Measurements from ENCODE around the gene SUFU.
"Not testable (repeated sequence)": the region's sequence is repeated elsewhere in the genome, so short reads cannot be mapped to it uniquely, and the experiment has no call there.

Gene SUFU

DNA sequence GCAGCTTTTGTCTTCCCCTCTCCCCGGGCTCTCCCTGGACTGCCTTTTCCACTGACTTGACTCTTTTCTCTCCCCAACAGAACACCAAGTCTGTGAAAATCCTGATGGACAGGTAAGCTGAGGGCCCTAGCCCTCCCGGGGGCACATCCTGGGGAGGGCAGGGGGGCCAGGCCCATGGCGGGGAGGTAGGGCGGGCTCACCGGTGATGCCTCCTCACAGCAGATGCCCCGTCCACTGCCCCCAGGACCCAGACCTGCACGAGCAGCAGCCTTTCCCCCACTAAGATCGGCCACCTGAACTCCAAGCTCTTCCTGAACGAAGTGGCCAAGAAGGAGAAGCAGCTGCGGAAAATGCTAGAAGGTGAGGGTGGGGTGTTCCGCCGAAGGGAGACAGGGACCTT, 152.3 kb downstream of the SUFU start:
- DNase-seq = no peak

DNA sequence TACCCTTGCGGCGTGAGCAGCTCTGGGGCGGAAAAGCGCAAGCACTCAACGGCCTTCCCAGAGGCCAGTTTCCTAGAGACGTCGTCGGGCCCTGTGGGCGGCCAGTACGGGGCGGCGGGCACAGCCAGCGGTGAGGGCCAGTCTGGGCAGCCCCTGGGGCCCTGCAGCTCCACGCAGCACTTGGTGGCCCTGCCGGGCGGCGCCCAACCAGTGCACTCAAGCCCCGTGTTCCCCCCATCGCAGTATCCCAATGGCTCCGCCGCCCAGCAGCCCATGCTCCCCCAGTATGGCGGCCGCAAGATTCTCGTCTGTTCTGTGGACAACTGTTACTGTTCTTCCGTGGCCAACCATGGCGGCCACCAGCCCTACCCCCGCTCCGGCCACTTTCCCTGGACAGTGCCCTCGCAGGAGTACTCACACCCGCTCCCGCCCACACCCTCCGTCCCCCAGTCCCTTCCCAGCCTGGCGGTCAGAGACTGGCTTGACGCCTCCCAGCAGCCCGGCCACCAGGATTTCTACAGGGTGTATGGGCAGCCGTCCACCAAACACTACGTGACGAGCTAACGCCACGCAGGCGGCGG, 153.1 kb downstream of the SUFU start:
- no peak for DNase-seq

GRCh38 chr10:102657451-102657850, 153.7 kb downstream of the SUFU start:
- no peak for DNase-seq

DNA sequence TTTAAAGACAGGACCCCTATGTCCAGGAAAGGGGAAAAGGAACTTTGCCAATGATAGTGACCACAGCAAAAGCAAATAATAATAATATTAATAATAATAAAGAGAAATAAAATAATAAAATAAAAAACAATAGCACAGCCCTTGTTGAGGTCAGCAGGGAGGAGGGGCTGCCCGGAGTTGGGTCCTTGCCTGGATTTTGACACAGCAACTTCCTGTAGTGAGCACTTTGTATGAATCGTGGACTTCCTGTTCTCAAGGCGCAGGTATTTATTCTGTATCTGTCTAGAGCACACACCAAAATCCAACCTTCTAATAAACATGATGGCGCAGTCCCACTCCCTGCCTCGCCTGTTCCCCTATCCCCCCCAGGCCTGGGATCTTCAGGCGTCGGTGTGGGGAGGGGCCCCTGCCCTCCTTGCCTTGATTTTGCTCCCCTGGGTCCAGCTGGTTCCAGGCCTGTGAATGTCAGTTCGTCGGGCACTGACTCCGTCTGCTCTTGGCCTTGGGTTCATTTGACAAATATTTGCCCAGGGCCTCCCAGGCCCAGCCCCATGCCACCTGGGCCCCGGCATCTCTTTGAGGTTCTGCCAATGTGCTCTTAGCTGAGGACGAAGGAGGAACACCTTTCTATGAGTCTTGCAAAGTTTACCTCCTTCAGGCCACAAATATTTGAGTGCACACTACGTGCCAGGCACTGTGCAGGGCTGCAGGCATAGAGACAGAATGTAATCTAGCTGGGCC, 154.4 kb downstream of the SUFU start:
- DNase-seq = no peak

GRCh38 chr10:102658802-102659201, 155.0 kb downstream of the SUFU start:
- no peak for DNase-seq

DNA sequence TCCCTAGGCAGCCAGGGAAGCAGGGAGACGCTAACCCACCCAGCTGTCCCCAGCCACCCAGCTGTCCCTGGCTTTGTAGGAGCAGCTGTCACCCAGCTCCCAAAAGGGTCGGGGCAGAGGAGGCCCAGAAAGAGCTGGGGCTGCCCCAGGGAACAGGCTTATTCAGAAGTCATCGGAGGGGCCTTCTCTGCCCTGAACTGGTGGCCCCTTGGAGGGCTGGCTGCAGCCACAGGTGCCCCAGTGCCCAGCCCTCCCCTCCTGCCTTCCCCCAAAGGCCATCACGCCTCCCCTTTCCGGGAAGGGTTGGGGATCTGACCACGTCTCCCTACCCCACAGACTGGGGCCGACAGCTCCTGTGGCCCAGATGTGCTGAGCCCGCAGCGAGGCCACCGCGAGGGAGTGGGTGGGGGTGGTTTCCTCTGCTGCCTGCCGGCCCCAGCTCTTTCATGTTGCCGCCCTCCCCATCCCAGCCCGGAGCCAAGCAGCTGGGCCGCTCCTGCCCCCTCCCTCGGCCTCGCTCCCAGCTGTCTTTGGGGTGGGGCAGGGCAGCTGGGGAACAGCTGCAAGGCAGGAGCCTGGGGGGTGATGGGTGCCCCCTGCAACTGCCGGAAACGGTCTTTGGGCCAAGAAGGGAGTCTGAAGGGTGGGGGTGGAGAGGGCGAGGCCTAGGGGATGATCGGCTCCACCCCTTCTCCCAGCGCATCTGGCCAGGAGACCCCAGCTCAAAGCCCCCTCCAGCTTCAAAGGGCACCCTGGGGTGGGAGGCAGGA, 157.3 kb downstream of the SUFU start:
- DNase-seq = peak; percentile 80

DNA sequence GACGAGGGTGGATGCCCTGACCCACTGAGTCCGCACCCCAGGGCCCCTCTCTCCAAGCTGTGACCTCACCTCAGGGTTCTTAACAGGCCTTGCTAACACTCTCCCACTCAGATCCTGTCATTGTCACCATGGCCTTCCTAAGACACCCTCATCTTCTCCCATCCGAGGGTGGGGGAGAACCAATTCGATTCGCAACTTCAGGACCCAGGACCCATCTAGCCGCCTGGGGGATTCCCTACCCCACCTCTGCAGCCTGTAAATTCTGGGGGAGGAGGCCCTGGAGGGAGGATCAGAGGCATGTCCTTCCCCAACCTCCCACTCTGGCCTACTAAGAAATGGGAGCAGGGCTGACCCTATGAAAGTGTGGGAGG, 157.9 kb downstream of the SUFU start:
- DNase-seq = no peak

DNA sequence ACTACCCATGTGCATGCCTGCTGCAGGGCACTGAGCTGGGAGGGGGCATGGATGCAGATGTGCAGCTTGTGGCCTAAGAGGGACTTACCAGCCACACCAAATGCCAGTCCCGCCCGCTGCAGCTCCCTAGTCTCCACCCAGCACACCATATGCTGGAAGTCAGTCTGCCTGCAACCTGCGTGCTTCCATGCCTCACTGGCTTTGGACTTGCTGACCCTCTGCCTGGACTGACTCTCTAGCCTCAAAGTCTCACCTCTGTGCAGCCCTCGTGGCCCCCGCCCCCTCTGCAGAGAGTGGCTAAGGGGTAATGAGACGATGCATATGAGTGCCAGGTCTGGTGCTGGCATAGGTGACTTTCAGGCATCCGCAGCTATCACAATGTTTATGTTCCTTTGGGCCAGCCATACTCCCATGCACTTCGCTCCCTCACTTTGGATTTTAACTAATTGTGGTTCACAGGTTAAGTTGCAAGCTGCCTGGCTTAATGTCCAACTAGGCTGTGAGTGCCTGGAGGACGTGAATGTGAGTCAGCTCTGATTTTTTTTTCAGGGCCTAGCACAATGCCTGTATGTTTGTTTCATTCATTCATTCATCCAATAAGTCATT, 162.2 kb downstream of the SUFU start:
- DNase-seq = no peak

- DNase-seq = not testable (repeated sequence)
Observed at GRCh38 chr10:102667411-102667810, 163.6 kb downstream of the SUFU start.

DNA sequence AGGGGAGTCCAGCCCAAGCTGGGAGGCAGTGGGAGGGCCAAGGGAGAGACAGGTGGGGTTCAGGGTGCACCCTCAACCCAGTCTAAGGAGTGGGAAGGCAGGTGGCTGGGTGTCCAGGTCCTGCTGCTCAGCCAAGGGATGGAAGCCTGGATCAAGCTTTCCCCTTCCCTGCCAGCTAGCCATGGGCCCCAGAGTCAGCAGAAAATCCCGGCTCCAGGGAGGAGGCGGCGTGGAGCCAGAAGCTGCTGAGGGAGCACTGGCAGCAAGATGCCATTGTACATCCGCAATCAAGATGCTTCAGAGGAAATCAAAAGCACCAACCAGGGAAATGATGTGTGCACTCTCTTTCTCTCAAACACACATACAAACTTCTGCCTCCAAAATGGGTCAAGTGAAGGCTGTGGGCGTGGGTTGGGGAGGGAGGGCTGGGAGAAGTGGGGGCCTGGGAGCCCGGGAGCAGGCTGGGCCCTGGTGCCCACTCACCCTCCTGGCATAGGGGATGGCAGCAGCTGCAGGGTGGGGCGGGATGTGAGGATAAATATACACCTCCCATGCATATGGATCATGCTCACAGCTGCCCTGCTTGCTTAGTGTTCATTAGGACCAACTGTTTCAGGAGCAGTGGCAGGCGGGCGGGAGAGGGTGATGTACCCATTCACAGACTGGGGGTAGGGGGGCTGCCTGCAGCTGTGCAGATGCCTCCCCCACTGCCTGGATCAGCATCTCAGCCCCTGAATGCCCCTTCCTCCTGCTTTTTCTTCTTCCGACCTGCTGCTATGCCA, 164.7 kb downstream of the SUFU start:
- DNase-seq = no peak

DNA sequence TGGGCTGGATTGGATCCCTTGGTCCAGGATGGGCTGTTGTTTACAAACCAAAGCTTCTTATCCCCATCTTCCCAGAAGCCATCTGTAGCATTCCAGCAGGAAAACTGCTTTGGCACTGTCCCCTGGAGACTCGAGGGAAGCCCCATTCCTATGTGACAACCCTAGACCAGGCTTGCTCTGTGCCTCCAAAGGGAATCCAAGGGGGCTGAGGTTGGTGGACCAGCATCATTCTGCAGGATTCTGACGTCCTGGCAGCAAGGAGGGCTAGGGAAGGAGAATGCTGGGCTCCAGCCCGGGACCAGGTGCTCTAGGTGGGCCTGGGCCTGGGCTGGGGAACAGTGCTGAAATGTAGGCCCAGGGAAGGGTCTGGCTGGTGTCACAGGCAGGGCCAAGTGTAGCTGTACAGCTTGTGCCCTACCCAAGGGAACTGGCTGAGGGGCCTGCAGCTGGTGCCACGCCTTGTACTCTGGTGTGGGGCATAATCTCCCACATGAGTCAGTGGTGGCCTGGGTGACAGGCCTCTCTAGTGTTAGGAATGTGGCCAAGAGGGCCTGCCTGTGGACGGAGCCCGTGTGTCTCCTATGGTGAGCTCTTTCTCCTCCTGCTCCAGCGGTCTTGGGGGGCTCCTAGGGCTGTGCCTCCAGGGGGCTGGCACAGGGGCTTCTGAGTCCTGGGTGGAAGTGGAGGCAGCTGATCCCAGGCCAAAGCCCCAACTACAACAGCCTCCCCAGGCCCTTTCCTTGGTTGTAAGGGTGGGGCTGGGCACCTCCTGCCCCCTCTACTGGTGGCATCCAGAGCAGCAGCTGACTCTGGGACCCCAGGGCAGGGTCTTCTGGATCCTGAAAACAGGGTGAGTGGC, 165.7 kb downstream of the SUFU start:
- DNase-seq = no peak

GRCh38 chr10:102670065-102670670, 166.4 kb downstream of the SUFU start:
- no peak for DNase-seq

GRCh38 chr10:102670871-102671434, 167.2 kb downstream of the SUFU start:
- DNase-seq = no peak

GRCh38 chr10:102673236-102673818, 169.6 kb downstream of the SUFU start:
- DNase-seq = no peak

DNA sequence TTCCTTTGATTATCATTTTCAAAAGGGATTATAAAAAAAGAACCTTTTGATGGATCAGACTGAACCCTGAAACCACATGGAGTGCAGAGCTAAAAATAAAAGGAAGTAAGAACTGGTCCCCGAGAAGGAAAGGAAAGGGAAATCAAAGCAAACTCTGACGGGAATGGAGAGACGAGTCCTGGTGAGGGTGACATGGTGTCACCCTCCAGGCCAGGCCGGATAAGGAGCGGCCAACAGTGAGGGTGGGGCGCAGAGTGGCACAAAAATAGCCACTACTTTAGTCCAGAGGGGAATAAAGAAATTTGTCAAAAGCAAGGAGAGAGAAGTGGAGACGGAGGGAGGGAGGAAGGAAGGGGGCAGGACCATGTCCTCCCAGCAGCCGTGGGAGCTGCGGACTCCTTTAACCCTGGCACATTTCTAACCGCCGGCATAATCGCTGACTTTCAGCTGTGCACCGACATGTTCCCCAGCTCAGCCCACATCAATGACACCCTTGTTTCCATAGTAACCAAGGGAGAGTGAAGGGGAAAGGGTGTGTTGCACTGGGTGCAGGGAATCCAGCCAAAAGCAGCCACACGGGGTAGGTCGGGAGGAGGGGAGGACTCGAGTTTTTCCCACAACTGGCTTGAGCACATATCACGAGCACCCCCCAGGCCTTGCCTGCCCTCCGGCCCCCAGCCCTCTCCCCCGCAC, 170.2 kb downstream of the SUFU start:
- DNase-seq = peak; percentile 78

DNA sequence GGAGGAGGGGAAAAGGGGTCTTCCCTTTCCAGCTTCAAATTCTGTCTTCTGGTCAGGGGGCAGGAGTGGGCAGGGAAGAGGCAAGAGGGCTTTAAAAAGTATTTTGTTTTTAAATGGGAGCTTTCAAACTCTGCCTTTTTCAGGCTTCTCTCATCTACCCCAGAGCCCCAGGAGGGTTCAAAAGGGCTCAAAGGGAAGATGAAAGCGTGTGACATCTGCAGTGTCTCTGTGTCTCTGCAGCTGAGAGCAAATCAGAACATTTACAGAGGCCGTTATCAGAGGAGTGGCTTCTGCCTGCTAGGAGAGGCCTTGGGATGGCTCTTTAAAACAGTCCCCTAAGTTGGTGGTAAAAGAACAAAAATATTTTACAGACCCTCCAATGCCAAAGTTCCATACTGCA, 170.8 kb downstream of the SUFU start:
- DNase-seq = no peak

DNA sequence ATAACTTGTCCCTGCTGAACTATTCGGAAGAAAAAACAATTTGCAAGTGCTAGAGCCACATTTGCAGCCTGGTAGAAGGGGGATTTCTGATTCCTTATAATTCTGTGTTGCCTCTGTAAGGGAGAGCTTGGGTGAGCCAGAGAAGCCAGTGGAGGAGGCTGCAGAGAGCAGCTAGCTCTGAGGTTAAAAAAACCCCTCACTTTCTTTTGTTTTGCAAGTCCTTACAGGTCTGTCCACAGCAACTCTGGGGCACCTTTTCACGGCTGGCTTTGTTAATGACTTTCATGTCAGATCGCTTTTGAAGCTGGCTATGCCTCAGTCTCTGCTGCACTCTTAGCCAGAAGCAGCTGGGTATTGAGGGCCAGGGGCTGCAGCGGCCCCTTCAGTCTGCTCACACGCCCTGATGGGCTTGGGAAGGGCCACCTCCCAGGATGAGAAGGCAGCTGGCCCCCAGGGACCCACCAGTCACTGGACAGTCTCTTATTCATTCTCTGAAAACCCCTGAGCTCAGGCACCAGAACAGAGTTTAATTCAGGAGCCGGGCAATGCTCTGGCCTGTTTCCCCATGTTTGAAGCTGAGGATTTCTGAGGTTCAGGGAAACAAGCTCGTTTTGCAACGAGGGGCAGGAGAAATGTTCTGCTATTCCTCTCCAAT, 171.4 kb downstream of the SUFU start:
- DNase-seq = no peak

GRCh38 chr10:102675666-102676533, 172.1 kb downstream of the SUFU start:
- no peak for DNase-seq
